ENCODE measurements around the gene SLC9B2. TPM values are rescaled to one million over a fixed set of nuclear protein-coding genes. Genes with fewer than 3 reads are reported as not detected.

The SLC9B2 gene
- total and polyA plus RNA-seq, 2 experiments from 2014 or later = 4.4 to 13.0 TPM

- no peaks in the 10 kb centered on the region for H3K4me1 Mint-ChIP-seq
- no peak overlapping the region for H2AFZ ChIP-seq
- no peaks in the 10 kb centered on the region for H3K4me1 ChIP-seq (ENCODE audit: insufficient read depth)
- peaks cover 30% of the 10 kb centered on the region for H3K36me3 Mint-ChIP-seq (ENCODE audit: low read depth)
- no peak overlapping the region for H3K27ac Mint-ChIP-seq
- no peaks in the 10 kb centered on the region for H3K9me2 ChIP-seq (ENCODE audit: insufficient read depth)
- no peak for DNase-seq (ENCODE audit: low spot score)
- H3K27me3 Mint-ChIP-seq (ENCODE audit: insufficient read depth, low read depth, poor library complexity) = peaks cover 2% of the 10 kb centered on the region
- H3K27ac ChIP-seq (ENCODE audit: low read depth) = no peak overlapping the region
- no peak overlapping the region for H3K4me3 Mint-ChIP-seq
- TF ChIP-seq POLR2AphosphoS5 (IDR thresholded peaks at IDR 0.05; ENCODE audit: low read depth) = no peak
- TF ChIP-seq NANOG (IDR thresholded peaks at IDR 0.05; ENCODE audit: borderline replicate concordance) = no peak
- TF ChIP-seq ZNF462 (CRISPR knock-in tag; IDR thresholded peaks at IDR 0.05) = no peak
- TF ChIP-seq, protein P1, sequence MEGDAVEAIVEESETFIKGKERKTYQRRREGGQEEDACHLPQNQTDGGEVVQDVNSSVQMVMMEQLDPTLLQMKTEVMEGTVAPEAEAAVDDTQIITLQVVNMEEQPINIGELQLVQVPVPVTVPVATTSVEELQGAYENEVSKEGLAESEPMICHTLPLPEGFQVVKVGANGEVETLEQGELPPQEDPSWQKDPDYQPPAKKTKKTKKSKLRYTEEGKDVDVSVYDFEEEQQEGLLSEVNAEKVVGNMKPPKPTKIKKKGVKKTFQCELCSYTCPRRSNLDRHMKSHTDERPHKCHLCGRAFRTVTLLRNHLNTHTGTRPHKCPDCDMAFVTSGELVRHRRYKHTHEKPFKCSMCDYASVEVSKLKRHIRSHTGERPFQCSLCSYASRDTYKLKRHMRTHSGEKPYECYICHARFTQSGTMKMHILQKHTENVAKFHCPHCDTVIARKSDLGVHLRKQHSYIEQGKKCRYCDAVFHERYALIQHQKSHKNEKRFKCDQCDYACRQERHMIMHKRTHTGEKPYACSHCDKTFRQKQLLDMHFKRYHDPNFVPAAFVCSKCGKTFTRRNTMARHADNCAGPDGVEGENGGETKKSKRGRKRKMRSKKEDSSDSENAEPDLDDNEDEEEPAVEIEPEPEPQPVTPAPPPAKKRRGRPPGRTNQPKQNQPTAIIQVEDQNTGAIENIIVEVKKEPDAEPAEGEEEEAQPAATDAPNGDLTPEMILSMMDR (conservative IDR thresholded peaks at IDR 0.05; ENCODE audit: low read depth in 2 of 2) = no peak
- no peak for TF ChIP-seq STAT1 (IDR thresholded peaks at IDR 0.05; ENCODE audit: unreplicated experiment)
- no peak for TF ChIP-seq ZNF331 (CRISPR knock-in tag; IDR thresholded peaks at IDR 0.05; ENCODE audit: low read depth)
- TF ChIP-seq JUNB (IDR thresholded peaks at IDR 0.05; ENCODE audit: unreplicated experiment) = no peak
- TF ChIP-seq ZNF114 (CRISPR knock-in tag; IDR thresholded peaks at IDR 0.05) = no peak
- no peak for TF ChIP-seq ETS1 (IDR thresholded peaks at IDR 0.05)
- no peak for TF ChIP-seq EZH2 (IDR thresholded peaks at IDR 0.05; ENCODE audit: low read depth, unreplicated experiment)
- no peak for TF ChIP-seq CREB1 (CRISPR knock-in tag; IDR thresholded peaks at IDR 0.05; ENCODE audit: low read depth)
- TF ChIP-seq EZH2phosphoT487 (IDR thresholded peaks at IDR 0.05; ENCODE audit: unreplicated experiment) = no peak
- no peak for ATAC-seq
- H3K36me3 ChIP-seq (ENCODE audit: insufficient read depth) = peaks cover 7% of the 10 kb centered on the region
- no peaks in the 10 kb centered on the region for H3F3A ChIP-seq (replicated peaks; ENCODE audit: low read depth)
- no peaks in the 10 kb centered on the region; the same call in 1 of the 2 replicates for H4K20me1 ChIP-seq (replicated peaks; ENCODE audit: insufficient read depth)
- no peak overlapping the region for H3K4me3 ChIP-seq
- no peaks in the 10 kb centered on the region for H3K9me3 Mint-ChIP-seq
- no peak overlapping the region for H3K4me2 ChIP-seq
- H3K79me2 ChIP-seq (replicated peaks; ENCODE audit: insufficient read depth) = no peaks in the 10 kb centered on the region
- no peaks in the 10 kb centered on the region for H3K27me3 ChIP-seq (ENCODE audit: insufficient read depth)
These were observed 10.0 kb upstream of the SLC9B2 start for GRCh38 chr4:103086551-103086950.
